Glomerular visceral epithelial cell (primary cell): ENCODE data around the gene C1orf56.

Experiments used
- DNase-seq: peaks from one replicate; pipeline ENCODE4 v3.0.0-alpha.2; 2016; ENCODE audit errors: extremely low spot score

The C1orf56 gene

DNA sequence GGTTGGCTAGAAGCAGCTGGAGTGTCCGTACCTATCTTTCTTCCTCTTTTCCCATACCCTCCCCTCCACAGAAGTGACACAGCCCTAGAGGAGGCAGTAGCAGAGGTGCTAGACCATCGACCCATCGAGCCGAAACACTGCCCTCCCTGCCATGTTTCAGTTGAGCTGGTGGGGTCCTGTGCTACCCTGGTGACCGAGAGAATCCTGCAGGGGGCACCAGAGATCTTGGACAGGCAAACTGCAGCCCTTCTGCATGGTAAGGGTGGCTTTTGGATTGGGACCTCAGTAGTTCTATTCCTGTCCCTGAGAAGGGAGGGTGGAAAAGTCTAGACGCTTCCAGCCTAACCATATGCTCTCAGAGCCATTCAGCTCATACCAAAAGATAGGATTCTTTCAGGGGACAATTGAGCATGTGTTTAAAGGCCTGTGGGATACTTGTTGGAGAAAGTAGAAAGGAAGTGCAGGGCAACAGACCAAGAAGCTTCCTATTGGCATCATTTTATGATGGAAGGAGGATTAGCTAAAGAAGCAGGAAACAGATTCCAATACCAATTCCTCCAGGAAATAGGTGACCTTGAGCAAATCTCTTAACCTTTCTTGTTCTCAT is 22.9 kb upstream of the C1orf56 start:
- DNase-seq: peak; percentile 69

DNA sequence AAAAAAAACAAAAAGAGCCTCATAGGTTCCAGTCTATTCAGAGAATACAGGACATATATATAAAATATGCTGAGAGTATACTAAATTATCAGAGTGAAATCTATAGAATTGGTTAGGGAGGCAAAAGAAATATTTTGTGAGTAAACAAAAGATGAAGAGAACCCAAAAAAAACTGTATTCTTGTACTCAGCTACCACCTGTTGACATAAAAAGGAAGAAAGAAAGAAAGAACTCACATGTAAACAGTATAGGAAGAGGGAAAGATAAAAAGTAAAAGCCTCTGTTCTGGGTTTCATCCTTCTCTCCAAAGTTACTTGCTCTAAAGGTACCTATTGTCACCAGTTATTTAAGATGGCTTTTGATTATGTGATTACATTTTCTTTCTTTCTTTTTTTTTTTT is 21.1 kb upstream of the C1orf56 start:
- DNase-seq: no peak

DNA sequence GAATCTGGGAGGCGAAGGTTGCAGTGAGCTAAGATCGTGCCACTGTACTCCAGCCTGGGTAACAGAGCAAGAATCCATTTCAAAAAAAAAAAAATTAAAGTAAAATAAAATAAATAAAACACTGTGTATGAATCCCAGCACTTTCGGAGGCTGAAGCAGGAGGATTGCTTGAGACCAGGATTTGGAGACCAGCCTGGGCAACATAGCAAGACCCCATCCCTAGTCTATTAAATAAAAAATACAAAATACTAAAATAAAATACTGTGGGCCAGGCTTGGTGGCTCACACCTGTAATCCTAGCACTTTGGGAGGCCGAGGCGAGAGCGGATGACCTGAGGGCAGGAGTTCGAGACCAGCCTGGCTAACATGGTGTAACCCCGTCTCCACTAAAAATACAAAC is 15.4 kb upstream of the C1orf56 start:
- DNase-seq: no peak

DNA sequence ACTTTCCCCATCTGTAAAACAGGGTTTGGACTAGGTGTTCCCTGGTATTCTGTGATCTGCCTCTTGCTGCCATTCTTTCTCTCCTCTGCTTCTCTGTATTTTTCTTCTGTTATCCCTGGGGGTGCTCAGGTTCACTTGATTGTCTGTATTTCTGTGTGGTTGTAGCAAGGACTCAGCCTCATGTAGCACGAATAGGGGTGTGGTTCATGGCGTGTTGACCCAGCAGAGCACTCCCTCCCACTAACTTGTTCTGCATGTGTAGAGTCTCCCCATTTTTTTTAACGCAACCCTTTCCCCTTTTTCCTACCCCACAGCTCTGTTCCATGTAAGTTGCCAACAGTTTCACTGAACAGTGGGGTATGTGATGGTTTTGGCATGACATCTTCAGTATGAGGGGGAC is 12.4 kb upstream of the C1orf56 start:
- DNase-seq: no peak

DNA sequence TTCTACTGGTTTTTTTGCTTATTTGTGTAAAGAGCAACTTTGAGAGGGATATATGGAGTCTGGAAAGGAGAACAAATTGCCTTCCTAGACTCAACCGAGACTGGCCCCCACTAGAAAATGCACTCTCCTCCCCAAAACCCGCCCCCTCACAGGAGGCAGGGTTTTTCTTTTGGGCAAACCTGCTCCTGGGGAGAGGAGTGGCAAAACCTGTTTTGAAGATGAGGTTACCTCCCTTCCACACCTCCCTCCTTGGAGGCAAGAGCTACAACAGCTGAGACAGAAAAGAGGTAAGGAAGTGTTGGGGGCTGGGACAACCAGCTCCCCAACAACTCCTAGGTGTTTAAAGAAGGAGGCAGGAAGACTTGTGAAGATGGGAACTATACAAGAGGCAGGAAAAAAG is 11.2 kb upstream of the C1orf56 start, which contains the start of gene BNIPL:
BNIPL (plus strand) TSS at position 231 of the 400 bp plus-strand sequence; CDS start at position 371, 140 bp downstream.
- no peak for DNase-seq

DNA sequence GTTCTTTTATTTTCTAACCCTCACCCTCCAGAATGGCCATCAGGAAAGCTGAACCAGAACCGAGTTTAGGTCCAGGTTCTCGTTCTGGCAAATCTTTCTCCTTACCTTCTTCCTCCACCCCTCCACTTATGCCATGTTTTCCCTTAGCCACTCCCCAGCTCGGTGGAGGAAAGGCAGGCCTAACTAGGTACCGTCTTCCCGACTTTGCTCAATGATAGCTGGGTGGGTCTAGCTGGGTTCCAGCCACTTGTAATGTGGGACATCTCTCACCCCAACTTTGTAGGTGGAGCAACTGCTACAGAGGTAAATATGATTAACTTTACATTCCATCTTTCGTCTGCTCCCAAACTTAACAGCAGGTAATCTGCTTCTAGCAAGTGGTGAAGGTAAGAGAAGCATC is 10.5 kb upstream of the C1orf56 start:
- DNase-seq: no peak

DNA sequence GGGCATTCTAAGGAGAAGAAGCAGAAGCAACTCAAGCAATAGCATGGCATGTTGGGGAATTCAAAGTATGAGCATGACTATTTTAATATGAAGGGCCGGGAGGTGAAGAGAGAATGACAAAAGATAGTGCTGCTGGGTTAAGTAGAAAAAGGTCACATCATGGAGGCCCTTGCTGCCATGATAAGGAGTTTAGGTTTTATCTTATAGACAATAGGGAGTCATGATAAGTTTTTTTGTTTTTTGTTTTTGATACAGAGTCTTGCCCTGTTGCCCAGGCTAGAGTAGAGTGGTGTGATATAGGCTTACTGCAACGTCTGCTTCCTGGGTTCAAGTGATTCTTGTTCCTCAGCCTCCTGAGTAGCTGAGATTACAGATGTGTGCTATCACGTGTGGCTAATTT is 8.0 kb upstream of the C1orf56 start:
- DNase-seq: no peak

DNA sequence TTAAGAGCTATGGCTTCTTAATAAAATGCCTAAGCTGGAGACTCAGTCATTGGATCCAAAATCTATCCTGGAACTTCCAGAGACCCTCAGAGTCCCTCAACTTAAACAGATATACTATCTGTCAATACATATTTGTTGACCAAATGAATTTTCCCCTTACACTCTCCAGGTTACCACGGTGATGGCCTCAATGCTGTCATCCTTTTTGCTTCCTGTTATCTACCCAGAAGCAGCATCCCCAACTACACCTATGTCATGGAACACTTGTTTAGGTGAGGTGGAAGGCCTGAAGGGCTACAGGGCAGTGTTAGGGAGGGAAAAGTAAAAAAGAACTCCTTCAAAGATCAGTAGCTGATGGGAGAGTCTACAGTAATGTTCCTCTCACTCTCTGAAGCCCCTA is 4.4 kb upstream of the C1orf56 start:
- DNase-seq: no peak

DNA sequence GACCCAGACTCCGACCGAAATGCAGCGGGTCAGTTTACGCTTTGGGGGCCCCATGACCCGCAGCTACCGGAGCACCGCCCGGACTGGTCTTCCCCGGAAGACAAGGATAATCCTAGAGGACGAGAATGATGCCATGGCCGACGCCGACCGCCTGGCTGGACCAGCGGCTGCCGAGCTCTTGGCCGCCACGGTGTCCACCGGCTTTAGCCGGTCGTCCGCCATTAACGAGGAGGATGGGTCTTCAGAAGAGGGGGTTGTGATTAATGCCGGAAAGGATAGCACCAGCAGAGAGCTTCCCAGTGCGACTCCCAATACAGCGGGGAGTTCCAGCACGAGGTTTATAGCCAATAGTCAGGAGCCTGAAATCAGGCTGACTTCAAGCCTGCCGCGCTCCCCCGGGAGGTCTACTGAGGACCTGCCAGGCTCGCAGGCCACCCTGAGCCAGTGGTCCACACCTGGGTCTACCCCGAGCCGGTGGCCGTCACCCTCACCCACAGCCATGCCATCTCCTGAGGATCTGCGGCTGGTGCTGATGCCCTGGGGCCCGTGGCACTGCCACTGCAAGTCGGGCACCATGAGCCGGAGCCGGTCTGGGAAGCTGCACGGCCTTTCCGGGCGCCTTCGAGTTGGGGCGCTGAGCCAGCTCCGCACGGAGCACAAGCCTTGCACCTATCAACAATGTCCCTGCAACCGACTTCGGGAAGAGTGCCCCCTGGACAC is 534 bp downstream of the C1orf56 start:
- DNase-seq: peak; percentile 58

DNA sequence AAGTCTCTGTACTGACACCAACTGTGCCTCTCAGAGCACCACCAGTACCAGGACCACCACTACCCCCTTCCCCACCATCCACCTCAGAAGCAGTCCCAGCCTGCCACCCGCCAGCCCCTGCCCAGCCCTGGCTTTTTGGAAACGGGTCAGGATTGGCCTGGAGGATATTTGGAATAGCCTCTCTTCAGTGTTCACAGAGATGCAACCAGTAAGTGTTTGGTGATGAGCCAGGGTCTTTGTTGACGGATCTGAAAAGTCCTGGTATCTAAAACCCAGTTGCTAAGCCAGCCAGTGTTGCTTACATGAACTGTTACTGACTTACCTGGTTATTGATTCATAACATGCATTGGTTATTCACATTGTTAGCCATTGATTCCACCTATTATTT is 1.1 kb downstream of the C1orf56 start:
- DNase-seq: no peak

DNA sequence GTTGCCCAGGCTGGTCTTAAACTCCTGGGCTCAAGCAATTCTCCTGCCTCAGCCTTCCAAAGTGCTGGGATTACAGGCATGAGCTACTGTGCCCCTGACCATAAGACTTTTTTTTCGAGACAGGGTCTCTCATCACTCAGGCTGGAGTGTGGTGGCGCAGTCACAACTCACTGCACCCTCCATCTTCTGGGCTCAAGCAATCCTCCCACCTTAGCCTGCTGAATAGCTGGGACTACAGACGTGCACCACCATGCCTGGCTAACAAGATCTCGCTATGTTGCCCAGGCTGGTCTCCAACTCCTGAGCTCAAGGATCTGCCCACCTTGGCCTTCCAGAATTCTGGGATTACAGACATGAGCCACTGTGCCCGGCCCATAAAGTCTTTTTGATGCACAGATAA is 1.9 kb downstream of the C1orf56 start:
- no peak for DNase-seq

DNA sequence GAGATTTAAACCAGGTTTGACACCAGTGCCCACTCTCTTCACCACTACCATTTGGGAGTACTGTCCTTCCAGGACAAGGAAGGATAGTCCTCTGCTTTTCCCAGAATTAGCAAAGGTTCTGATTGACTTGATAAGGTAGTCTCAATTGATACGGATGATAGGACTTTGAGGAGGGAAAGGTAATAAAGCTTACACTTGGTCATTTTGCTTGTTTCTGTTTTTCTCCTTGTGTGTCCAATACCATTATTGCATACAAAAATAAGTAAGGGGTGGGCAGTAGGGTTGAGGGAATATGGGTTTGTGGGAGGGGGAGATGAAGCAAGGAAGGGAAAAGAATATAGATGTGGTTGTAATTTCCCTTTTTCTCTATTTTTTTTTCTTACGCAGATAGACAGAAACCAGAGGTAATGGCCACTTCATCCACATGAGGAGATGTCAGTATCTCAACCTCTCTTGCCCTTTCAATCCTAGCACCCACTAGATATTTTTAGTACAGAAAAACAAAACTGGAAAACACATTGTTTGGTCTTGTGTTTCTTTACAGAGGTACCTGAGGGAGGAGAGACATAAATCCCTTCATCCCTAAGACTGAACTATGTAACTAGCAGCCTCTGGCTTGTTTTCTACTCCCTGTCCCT is 2.6 kb downstream of the C1orf56 start:
- no peak for DNase-seq

DNA sequence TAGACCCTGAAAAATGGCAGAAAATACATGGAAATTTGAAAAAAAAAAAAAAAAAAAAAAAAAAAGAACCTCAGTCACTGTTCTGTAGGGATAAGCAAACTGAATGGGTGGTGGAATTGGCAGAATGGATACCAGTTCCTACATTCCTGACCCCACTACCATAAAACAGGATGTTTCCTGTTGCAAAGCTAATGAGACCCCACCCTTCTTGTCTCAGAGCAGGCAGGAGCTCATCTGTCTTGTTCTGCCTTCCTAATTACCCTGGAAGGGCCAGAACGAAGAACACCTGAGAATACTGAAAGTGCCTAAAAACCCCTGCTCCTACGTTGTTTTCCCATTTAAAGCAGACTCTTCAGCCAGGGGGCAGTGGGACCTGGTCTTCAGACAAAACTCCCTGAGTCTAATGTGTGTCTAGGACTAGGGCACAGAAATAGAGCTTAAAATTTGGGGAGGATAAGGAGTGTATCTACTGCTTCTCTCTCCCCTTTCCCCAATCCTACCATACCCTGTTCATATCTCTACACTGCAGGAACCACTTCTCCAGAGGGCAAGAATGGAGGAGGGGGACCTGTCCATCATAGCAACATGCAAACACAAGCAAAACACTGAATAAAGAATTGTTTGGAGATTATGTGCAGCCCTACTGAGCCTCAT is 3.9 kb downstream of the C1orf56 start:
- no peak for DNase-seq

DNA sequence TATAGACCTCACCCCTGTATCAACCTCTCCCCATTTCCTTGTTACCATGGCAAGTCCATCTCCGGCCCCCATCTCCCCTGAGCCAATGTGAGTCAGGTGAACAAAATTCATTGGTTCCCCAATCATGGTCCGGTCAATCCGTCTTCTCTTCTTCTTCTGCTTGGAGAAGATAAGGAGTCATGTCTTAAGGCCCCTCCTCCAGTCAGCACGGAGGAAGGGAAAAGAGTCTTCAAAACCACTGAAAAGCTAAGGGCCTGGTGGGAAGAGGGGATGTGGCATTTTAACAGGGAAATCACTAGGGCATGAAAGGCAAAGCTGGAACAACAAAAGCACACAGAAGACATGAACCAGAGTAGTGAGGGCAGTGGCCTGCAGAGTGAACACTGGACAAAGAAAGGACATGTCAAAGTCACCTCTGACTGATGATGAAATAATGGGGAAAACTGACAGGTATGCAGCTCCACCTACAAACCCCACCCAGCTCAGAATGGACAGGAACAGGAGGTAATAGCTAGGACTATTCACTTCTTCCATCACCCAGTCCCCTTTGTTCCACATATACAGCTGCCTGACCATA is 7.5 kb downstream of the C1orf56 start:
- no peak for DNase-seq

DNA sequence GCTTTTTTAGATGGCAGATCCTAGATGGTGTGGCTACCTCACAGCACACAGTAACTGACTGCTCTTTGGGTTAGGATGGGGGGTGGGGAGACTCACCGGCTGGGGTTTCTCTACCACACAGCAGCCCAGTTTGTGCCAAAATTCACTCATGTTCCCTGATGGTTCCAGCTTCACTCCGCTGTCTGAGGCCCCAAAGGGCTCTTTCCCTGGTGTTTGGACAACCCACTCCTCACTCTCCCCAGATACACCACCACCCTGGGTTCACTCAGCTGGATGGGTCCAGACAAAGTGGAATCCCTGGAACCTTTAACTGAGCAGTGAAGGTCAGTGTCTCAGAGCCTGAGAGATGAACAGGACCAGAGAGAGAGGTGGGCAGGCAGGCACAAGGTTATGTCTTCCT is 8.0 kb downstream of the C1orf56 start:
- no peak for DNase-seq

DNA sequence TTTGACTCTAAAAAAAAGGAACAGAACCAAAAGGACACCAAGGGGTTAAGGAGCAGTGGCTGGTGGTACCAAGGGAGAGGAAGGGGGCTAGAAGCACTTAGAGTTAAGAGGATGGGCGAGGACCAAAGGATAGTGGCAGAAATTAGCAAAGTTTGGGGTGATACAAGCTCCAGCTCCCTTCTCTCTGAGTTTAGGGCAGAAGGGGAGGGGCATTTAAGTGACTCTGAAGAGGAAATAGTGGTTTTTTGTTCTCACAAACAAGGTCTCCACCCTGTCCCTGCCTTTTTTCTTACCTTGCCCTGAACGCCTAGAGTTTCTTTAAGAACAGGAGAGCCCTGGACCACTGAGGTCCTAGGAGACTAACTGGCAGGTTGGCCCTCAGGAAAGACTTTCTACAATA is 8.6 kb downstream of the C1orf56 start:
- no peak for DNase-seq

DNA sequence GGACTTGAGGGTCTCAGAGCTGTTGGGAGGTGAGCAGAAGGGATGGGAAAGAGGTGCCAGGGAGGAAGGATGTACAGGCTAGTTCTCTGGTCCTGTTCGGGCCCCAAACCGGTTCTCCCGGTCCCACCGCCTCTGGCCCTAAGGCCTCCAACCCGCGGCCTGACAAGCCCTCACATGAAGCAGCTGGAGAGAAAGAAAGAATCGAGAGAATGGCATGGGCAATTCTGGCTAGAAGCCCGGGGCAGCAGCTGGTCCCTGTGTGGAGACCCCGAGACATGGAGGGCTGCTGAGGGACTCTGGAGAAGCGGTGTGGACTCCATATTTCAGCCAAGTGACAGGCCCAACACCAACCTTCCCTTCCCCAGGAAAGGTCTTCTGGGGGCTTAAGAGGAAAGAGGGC is 11.1 kb downstream of the C1orf56 start:
- DNase-seq: peak; percentile 18

DNA sequence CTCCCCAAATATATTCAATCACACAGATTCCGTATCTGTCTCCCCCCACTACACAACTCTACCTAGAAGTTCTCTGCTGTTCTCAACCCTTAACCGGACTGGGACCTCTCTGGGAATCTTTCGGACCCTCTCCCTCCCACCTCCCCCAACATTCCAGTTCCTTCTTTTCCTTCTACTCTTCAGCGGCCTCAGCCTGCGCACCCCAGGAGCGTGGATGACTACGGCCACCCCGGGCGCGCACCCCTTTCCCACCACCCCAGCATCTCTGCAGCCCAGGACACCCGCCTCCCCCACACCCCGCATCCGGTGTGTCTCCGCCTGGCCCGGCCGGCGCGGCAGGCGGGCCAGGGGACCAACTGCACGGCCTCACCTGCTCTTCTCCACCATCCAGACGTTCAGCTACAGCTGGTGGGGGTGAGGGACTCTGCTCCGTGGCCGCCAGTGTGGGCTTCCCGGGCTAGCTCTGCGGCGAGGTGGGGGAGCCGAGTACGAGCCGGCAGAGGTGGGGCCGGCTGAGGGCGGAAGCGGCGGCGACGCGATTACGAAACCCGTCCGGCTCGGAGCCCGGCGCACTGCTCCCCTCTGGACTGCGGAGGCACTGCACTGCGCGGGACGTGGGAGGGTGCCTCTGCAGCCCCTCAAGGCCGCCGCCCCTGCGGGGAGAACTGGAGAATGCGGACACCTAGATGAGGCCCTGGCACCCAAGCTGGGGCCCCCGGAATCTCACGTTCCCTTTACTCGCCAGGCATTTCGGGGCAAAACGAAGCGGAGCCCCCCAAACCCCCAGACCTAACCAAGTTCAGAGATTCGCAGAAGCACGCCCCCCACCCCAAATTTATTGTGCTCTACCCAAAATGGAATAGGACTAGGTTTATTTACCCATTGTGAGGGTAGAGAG is 11.8 kb downstream of the C1orf56 start, which contains the start of gene CDC42SE1:
CDC42SE1 (minus strand) TSS at position 514 of the 898 bp plus-strand sequence. CDS start 3,892 bp downstream, outside the sequence.
- peak; percentile 89 for DNase-seq

DNA sequence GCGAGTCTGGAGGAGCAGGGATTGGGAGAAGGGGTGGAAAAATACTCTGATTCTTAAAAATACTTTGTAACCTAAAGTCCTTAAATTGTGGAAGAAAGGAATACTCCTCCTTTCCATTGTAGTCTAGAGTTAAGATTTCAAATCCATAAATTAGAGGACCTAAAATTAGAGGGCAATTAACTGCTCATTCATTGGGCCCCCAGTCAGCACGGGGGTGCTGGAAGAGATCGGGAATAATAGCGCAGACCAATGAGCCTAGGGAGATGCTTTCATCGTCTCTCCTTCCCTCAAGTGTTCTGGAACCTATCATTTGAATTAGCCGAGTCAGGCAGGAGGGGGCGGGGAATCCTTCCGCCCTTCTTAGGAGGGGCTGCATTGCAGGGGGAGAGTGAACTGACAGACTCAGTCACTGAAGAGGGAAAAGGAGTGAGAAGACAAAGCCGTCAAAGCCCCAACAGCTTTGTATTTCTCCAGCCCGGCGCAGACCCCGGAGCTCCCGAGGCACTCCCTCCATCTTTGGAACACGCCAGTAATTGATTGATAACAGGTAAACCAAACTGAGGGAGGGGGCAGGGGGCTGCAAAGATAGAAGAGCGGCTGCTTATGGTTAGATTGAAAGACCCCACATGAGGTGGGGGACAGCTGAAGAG is 12.6 kb downstream of the C1orf56 start, which contains the start of gene MLLT11:
MLLT11 (plus strand) TSS at position 391 of the 650 bp plus-strand sequence. CDS start 6,828 bp downstream, outside the sequence.
- peak; percentile 72 for DNase-seq

DNA sequence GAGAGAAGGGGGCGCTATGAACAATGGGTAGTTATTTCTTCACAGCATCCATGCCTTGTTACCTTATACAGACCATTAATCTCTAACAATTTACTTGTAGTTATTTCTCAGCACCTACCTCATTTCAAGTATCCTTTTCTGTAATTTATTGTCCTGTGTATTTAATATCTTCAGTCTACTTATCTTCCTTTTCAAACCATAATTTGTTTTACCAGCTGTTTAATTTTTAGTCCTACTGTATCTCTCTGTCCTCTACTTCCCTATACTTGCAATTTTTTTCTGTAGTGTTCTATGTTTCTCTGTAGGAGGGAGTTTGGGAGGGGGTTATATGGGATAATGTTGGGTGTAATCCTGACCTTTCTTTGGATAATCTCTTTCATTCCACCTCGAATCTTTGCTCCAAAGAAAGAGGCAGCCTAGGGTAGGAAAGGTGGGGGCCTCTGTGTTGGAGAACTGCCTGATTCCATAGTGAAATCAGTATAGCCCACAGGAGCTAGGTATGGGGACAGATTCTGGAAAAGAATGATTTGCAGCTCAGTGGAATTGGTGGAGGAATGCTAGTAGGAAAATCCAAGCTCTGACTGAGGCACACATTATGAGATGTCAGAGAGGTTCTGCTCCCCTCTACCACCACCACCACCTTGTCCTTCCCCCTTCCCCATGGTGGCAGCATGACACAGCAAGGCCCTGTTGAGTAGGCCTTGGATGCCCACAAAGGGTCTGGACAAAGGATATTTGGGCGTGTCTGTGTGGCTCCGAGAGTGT is 13.3 kb downstream of the C1orf56 start:
- no peak for DNase-seq
